Measurements from ENCODE around the gene RBM6. TPM values are rescaled to one million over a fixed set of nuclear protein-coding genes. Genes with fewer than 3 reads are reported as not detected.

The RBM6 gene
- total RNA-seq, 1 experiment from 2014 or later: 90.7 TPM

GRCh38 chr3:49998326-49998725, 58.4 kb downstream of the RBM6 start:
- Histone ChIP-seq H3K23me2 (ENCODE audit: insufficient read length, low read depth, low read length, poor library complexity, severe bottlenecking) (no peaks in the 10 kb centered on the region), H3K56ac (ENCODE audit: insufficient read length, low read depth, low read length) (no peak overlapping the region), H3T11ph (ENCODE audit: low read length) (no peak overlapping the region), H3K27ac (ENCODE audit: insufficient read length, low read depth, low read length) (no peak overlapping the region), H4K8ac (replicated peaks; ENCODE audit: insufficient read length, low read depth, low read length) (no peak overlapping the region), H2BK20ac (ENCODE audit: low read depth, low read length, poor library complexity, severe bottlenecking) (no peak overlapping the region), H2BK120ac (ENCODE audit: low read depth, low read length, poor library complexity, severe bottlenecking) (no peak overlapping the region), H2AK5ac (ENCODE audit: insufficient read length, low read length) (no peak overlapping the region), H3K9ac (ENCODE audit: extremely low read depth, insufficient read length, low read length) (no peak overlapping the region), H3K27me3 (ENCODE audit: insufficient read depth, low read length) (no peaks in the 10 kb centered on the region), H3K79me2 (ENCODE audit: insufficient read depth, low read length) (0 out of 2 replicates have a peak, but pooled peaks cover 2% of the 10 kb centered on the region), H2BK5ac (ENCODE audit: insufficient read length, low read length) (no peak overlapping the region), H4K5ac (ENCODE audit: insufficient read length, low read depth, low read length) (no peak overlapping the region), H3K9me3 (ENCODE audit: control insufficient read depth, low read depth, low read length) (no peaks in the 10 kb centered on the region), H3K14ac (ENCODE audit: insufficient read depth, low read length) (no peak overlapping the region), H3K18ac (ENCODE audit: insufficient read length, low read depth, low read length) (no peak overlapping the region), H4K20me1 (ENCODE audit: control insufficient read depth, insufficient read depth, insufficient read length) (no peaks in the 10 kb centered on the region), H3K4me2 (ENCODE audit: insufficient read depth, insufficient read length, low read length) (no peak overlapping the region), H2BK15ac (ENCODE audit: low read depth, low read length) (no peak overlapping the region), H2BK12ac (ENCODE audit: insufficient read length, low read depth, low read length) (no peak overlapping the region), H3K79me1 (ENCODE audit: insufficient read depth, low read depth, low read length, poor library complexity, severe bottlenecking) (no peaks in the 10 kb centered on the region), H3K4me1 (ENCODE audit: insufficient read depth, low read length) (peaks cover 2% of the 10 kb centered on the region; the same call in 1 of the 2 replicates), H2AFZ (ENCODE audit: low read length) (no peak overlapping the region), H3K23ac (ENCODE audit: insufficient read length, low read depth, low read length) (no peak overlapping the region), H4K91ac (ENCODE audit: insufficient read length, low read depth, low read length) (no peak overlapping the region), H3K4ac (ENCODE audit: low read depth, low read length) (no peak overlapping the region)
- WGBS (ENCODE audit: extremely low coverage, insufficient read length, low lambda C conversion rate): no CpG with 5 or more reads among the region's 2 CpGs
- DNase-seq: no peak
- H3K27me3 Mint-ChIP-seq (ENCODE audit: low read depth): no peaks in the 10 kb centered on the region
- no peak overlapping the region for H3K27ac Mint-ChIP-seq
- H3K4me1 Mint-ChIP-seq: peaks cover 16 to 20% of the 10 kb centered on the region in 2 experiments
- no peak for TF ChIP-seq CTCF (conservative IDR thresholded peaks at IDR 0.05)
- no peaks in the 10 kb centered on the region for H3K9me3 Mint-ChIP-seq
- no peak overlapping the region for H3K4me3 Mint-ChIP-seq
- H3K36me3 Mint-ChIP-seq (ENCODE audit: insufficient read depth in 1 of 3, low read depth in 3 of 3): peaks cover 10 to 28% (median 27%) of the 10 kb centered on the region in 3 experiments; a peak in 6 of 7 replicates
